Amygdala (tissue), 56 donors: ENCODE results near the gene HSPA12B.

ENCODE experiments used
- DNase-seq, 56 donors: peaks; one replicate each; lab custom pipeline; 2025; lab: John Stamatoyannopoulos, UW

HSPA12B gene

GRCh38 chr20:3728354-3728753, 4.1 kb upstream of the HSPA12B start:
- DNase-seq, result no peak

- no peak for DNase-seq
These were observed 3.6 kb upstream of the HSPA12B start for GRCh38 chr20:3728876-3729275.

- no peak for DNase-seq
These were observed 3.1 kb upstream of the HSPA12B start for GRCh38 chr20:3729378-3729777.

- DNase-seq, result no peak
These were observed 2.5 kb upstream of the HSPA12B start for GRCh38 chr20:3729811-3730540.

- no peak for DNase-seq
These were observed 1.4 kb upstream of the HSPA12B start for GRCh38 chr20:3730803-3731672.

GRCh38 chr20:3731944-3732326, 550 bp upstream of the HSPA12B start:
- DNase-seq, result no peak

GRCh38 chr20:3733119-3733995, 872 bp downstream of the HSPA12B start:
- no peak for DNase-seq

GRCh38 chr20:3734111-3734843, 1.8 kb downstream of the HSPA12B start:
- DNase-seq, result no peak

- no peak for DNase-seq
These were observed 3.3 kb downstream of the HSPA12B start for GRCh38 chr20:3735768-3736167.

GRCh38 chr20:3738111-3739053, 5.9 kb downstream of the HSPA12B start:
- no peak for DNase-seq

- DNase-seq, result no peak
These were observed 6.8 kb downstream of the HSPA12B start for GRCh38 chr20:3739054-3739925.

GRCh38 chr20:3739926-3740451, 7.5 kb downstream of the HSPA12B start:
- DNase-seq, result no peak

- no peak for DNase-seq
These were observed 8.3 kb downstream of the HSPA12B start for GRCh38 chr20:3740615-3741301.

- DNase-seq, result no peak
These were observed 9.5 kb downstream of the HSPA12B start for GRCh38 chr20:3741836-3742458.

GRCh38 chr20:3743251-3743650, 10.8 kb downstream of the HSPA12B start:
- DNase-seq, result no peak

GRCh38 chr20:3744037-3744436, 11.6 kb downstream of the HSPA12B start:
- DNase-seq, result no peak
